ENCODE results near the gene SUOX. TPM values are rescaled to one million over a fixed set of nuclear protein-coding genes. Genes with fewer than 3 reads are reported as not detected.
"Not testable (repeated sequence)": the region's sequence is repeated elsewhere in the genome, so short reads cannot be mapped to it uniquely, and the experiment has no call there.

The SUOX gene
- total RNA-seq, 1 donor from 2014 or later: 15.5 TPM

- TF ChIP-seq POLR2A (IDR thresholded peaks at IDR 0.05) (no peak), POLR2AphosphoS5 (IDR thresholded peaks at IDR 0.05; ENCODE audit: insufficient read depth in 1 of 2, low read depth in 1 of 2) (no peak)
- TF ChIP-seq, protein P1, sequence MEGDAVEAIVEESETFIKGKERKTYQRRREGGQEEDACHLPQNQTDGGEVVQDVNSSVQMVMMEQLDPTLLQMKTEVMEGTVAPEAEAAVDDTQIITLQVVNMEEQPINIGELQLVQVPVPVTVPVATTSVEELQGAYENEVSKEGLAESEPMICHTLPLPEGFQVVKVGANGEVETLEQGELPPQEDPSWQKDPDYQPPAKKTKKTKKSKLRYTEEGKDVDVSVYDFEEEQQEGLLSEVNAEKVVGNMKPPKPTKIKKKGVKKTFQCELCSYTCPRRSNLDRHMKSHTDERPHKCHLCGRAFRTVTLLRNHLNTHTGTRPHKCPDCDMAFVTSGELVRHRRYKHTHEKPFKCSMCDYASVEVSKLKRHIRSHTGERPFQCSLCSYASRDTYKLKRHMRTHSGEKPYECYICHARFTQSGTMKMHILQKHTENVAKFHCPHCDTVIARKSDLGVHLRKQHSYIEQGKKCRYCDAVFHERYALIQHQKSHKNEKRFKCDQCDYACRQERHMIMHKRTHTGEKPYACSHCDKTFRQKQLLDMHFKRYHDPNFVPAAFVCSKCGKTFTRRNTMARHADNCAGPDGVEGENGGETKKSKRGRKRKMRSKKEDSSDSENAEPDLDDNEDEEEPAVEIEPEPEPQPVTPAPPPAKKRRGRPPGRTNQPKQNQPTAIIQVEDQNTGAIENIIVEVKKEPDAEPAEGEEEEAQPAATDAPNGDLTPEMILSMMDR (IDR thresholded peaks at IDR 0.05): no peak
- Histone ChIP-seq H3K27me3 (no peaks in the 10 kb centered on the region), H3K36me3 (peaks cover 0 to 21% of the 10 kb centered on the region in 2 donors), H3K9me3 (no peaks in the 10 kb centered on the region), H3K4me1 (peaks cover 21% of the 10 kb centered on the region), H3K4me3 (peak overlapping the region; percentile 64 to 76), H3K27ac (peak overlapping the region; percentile 71)
- intact Hi-C loops (cut with DNase I): loop anchor here (2.0 kb wide), 1 partner anchor 44 kb away; the partner anchor contains the start of gene SUOX
- DNase-seq (ENCODE audit: extremely low spot score in 2 of 2): no peak
Observed at GRCh38 chr12:56040963-56041551, 44.0 kb downstream of the SUOX start.

DNA sequence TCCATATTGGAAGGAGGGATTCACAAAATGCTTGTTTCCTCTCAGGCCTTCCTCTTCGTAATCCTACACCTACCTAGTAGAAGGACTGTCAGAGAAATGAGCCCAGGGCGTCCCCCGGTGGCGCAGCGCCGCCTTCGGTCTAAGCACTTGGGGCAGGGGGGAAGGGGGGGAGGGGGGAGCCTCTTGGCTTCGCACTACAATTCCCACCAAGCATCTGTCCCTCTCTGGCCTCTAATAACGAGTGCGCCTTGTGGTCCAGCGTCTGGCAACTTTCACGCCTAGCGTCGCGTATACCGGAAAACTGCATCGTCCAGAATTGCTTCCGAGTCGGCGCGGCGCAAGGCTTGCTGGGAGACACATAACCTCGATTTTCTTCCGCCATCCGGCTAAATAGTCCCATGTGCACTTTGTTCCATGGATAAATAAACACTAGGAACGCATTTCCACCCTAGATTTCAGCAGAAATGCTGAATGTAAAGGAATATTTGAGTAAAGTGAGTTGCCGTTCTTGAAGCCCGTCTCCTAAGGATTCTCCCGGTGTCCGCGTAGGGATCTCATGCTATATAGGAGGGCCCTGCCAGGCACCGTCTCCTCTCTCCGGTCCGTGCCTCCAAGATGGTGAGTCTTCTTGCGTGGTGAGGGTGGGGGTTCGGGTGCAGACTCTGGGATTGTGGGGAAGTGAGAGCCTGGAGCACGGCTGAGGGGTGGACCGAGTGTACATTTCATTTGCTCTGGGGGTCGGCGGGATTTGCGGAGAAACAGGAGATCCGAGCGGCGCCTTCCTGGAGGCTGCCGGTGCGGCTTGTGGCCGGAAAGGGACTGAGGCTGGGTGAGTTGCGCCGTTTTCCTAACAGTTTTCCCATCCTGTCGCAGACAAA, 44.7 kb downstream of the SUOX start, which contains the start of gene RPS26:
Gene RPS26 (plus strand): TSS at position 367 of the 878 bp plus-strand sequence. CDS start 249 bp downstream, at position 616.
- TF ChIP-seq, protein P1 (IDR thresholded peaks at IDR 0.05): peak in 1 of 3 experiments; percentile 30
- TF ChIP-seq POLR2AphosphoS5 (IDR thresholded peaks at IDR 0.05; ENCODE audit: insufficient read depth in 1 of 2, low read depth in 1 of 2) (peak; percentile 93 to 98), POLR2A (IDR thresholded peaks at IDR 0.05) (peak in 1 of 2 donors; percentile 43)
- Histone ChIP-seq H3K4me1 (peaks cover 21% of the 10 kb centered on the region), H3K27ac (peak within 1 kb of the TSS; percentile 71)

DNA sequence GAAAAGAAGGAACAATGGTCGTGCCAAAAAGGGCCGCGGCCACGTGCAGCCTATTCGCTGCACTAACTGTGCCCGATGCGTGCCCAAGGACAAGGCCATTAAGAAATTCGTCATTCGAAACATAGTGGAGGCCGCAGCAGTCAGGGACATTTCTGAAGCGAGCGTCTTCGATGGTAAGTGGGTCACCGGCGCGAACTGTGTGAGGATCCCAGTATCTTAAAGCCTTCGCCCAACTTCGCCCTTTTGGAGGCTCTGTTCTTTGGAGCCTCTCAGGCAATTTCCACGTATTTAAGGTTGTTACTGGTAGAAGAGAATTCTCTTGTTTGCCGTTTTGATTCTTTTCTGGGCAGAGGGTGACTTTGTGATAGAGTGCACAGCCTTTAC, 45.3 kb downstream of the SUOX start:
- peaks cover 21% of the 10 kb centered on the region for H3K4me1 ChIP-seq
- H3K27me3 ChIP-seq; H3K9me3 ChIP-seq; intact Hi-C loops (cut with DNase I); DNase-seq (ENCODE audit: extremely low spot score in 2 of 2): not testable (repeated sequence)
- peaks cover 0 to 21% of the 10 kb centered on the region in 2 donors for H3K36me3 ChIP-seq
- H3K27ac ChIP-seq: peak overlapping the region; percentile 71
- H3K4me3 ChIP-seq: peak overlapping the region; percentile 64 to 76

More for the DNA sequence above, 44.7 kb downstream of the SUOX start, which contains the start of gene RPS26:
- intact Hi-C loops (cut with DNase I): loop anchor here (2.0 kb wide), 1 partner anchor 45 kb away; the partner anchor contains the start of gene SUOX
- Histone ChIP-seq H3K9me3 (no peaks in the 10 kb centered on the region), H3K27me3 (no peaks in the 10 kb centered on the region), H3K36me3 (peaks cover 0 to 21% of the 10 kb centered on the region in 2 donors), H3K4me3 (peak within 1 kb of the TSS; percentile 64 to 76)
- peak in 1 of 2 donors; percentile 97 for DNase-seq (ENCODE audit: extremely low spot score in 2 of 2)

- H3K27me3 ChIP-seq: no peaks in the 10 kb centered on the region
- TF ChIP-seq, protein P1 (IDR thresholded peaks at IDR 0.05): no peak
- TF ChIP-seq POLR2AphosphoS5 (IDR thresholded peaks at IDR 0.05; ENCODE audit: insufficient read depth in 1 of 2, low read depth in 1 of 2): no peak
- no peak for TF ChIP-seq POLR2A (IDR thresholded peaks at IDR 0.05)
- intact Hi-C loops (cut with DNase I): no loop called here
- peak overlapping the region; percentile 71 for H3K27ac ChIP-seq
- peak overlapping the region; percentile 64 to 76 for H3K4me3 ChIP-seq
- no peaks in the 10 kb centered on the region for H3K9me3 ChIP-seq
- H3K4me1 ChIP-seq: peaks cover 21% of the 10 kb centered on the region
- peaks cover 0 to 21% of the 10 kb centered on the region in 2 donors for H3K36me3 ChIP-seq
- no peak for DNase-seq (ENCODE audit: extremely low spot score in 2 of 2)
Observed at GRCh38 chr12:56042843-56043242, 45.8 kb downstream of the SUOX start.

- no peak for TF ChIP-seq POLR2AphosphoS5 (IDR thresholded peaks at IDR 0.05; ENCODE audit: insufficient read depth in 1 of 2, low read depth in 1 of 2)
- TF ChIP-seq, protein P1 (IDR thresholded peaks at IDR 0.05): no peak
- no peak for TF ChIP-seq POLR2A (IDR thresholded peaks at IDR 0.05)
- no peaks in the 10 kb centered on the region for H3K9me3 ChIP-seq
- H3K27me3 ChIP-seq: no peaks in the 10 kb centered on the region
- intact Hi-C loops (cut with DNase I): no loop called here
- H3K36me3 ChIP-seq: peaks cover 0 to 21% of the 10 kb centered on the region in 2 donors
- H3K4me1 ChIP-seq: peaks cover 16% of the 10 kb centered on the region
- DNase-seq (ENCODE audit: extremely low spot score in 2 of 2): no peak
- no peak overlapping the region for H3K4me3 ChIP-seq
- H3K27ac ChIP-seq: no peak overlapping the region
Observed at GRCh38 chr12:56046027-56046780, 49.1 kb downstream of the SUOX start.

Measured in vagina (tissue), 2 donors.